Posterior vena cava (tissue), 2 donors: ENCODE data around the gene ALPG. TPM values are rescaled to one million over a fixed set of nuclear protein-coding genes. Genes with fewer than 3 reads are reported as not detected.

Source experiments
- total RNA-seq, 2 donors: library from RNA; stranded (reverse); fragmentation: NEBNext Ultra II Directional; extraction: Animal tissue kit (Norgen Biotek cat#: 25700); gene quantifications; one replicate each; pipeline ENCODE4 v1.2.1, GENCODE V29; 2021
- donor health status: DM: yes; HTN: yes; CAD: no.
- donor health status: DM: yes; HTN: yes; CAD: no.

Gene ALPG
- total RNA-seq, 2 donors from 2014 or later = not detected

Other genes starting within 250 kb of the ALPG start
- gene ALPP, start 28.1 kb upstream of the ALPG start, total RNA-seq = not detected
- gene ALPI, start 49.3 kb downstream of the ALPG start, total RNA-seq = not detected
- gene ECEL1, start 81.0 kb downstream of the ALPG start, total RNA-seq = 1 to 10 TPM in 1 of 2 donors, under 1 TPM in 1; 0.52 to 2.8 TPM
- not detected for gene PRSS56, start 113.5 kb downstream of the ALPG start, total RNA-seq
- not detected for gene CHRND, start 119.3 kb downstream of the ALPG start, total RNA-seq
- not detected for gene CHRNG, start 132.8 kb downstream of the ALPG start, total RNA-seq
- gene TIGD1, start 143.7 kb downstream of the ALPG start, total RNA-seq = 1 to 10 TPM; 2.2 to 3.0 TPM
- 10 to 100 TPM; 49.1 to 49.6 TPM for gene EIF4E2, start 143.8 kb downstream of the ALPG start, total RNA-seq
- 10 to 100 TPM; 42.2 to 69.7 TPM for gene EFHD1, start 226.8 kb downstream of the ALPG start, total RNA-seq